ENCODE measurements around the gene EEF1E1. TPM values are rescaled to one million over a fixed set of nuclear protein-coding genes. Genes with fewer than 3 reads are reported as not detected.

The EEF1E1 gene
- total RNA-seq, 2 donors from 2014 or later: 23.1 TPM

GRCh38 chr6:8135276-8135675 lies 32.9 kb upstream of the EEF1E1 start:
- no peaks in the 10 kb centered on the region for H3K36me3 ChIP-seq
- H3K27ac ChIP-seq: no peak overlapping the region
- no peaks in the 10 kb centered on the region for H3K27me3 ChIP-seq (replicated peaks; ENCODE audit: insufficient read depth)
- TF ChIP-seq CTCF (IDR thresholded peaks at IDR 0.05) (no peak), POLR2AphosphoS5 (IDR thresholded peaks at IDR 0.05) (no peak), POLR2A (IDR thresholded peaks at IDR 0.05) (no peak)
- H3K9me3 ChIP-seq: no peaks in the 10 kb centered on the region
- 72% methylated on average over 3 of the region's 3 CpGs for WGBS
- H3K4me1 ChIP-seq (replicated peaks): no peaks in the 10 kb centered on the region
- H3K4me3 ChIP-seq: no peak overlapping the region
- DNase-seq (ENCODE audit: low spot score): no peak
- intact Hi-C loops (cut with DNase I): no loop called here

- H3K4me1 ChIP-seq (replicated peaks): no peaks in the 10 kb centered on the region
- no peaks in the 10 kb centered on the region for H3K9me3 ChIP-seq
- H3K36me3 ChIP-seq: no peaks in the 10 kb centered on the region
- TF ChIP-seq POLR2AphosphoS5 (IDR thresholded peaks at IDR 0.05) (no peak), POLR2A (IDR thresholded peaks at IDR 0.05) (no peak), CTCF (IDR thresholded peaks at IDR 0.05) (no peak)
- no peak overlapping the region for H3K27ac ChIP-seq
- no peak for DNase-seq (ENCODE audit: low spot score)
- WGBS: 82% methylated on average over 6 of the region's 6 CpGs
- no peak overlapping the region for H3K4me3 ChIP-seq
- no peaks in the 10 kb centered on the region for H3K27me3 ChIP-seq (replicated peaks; ENCODE audit: insufficient read depth)
- intact Hi-C loops (cut with DNase I): no loop called here
Observed at GRCh38 chr6:8132130-8132529, 29.8 kb upstream of the EEF1E1 start.

- Histone ChIP-seq H3K36me3 (no peaks in the 10 kb centered on the region), H3K4me3 (no peak overlapping the region), H3K9me3 (no peaks in the 10 kb centered on the region), H3K27me3 (replicated peaks; ENCODE audit: insufficient read depth) (no peaks in the 10 kb centered on the region), H3K4me1 (replicated peaks) (no peaks in the 10 kb centered on the region), H3K27ac (no peak overlapping the region)
- 31% methylated on average over 13 of the region's 13 CpGs for WGBS
- TF ChIP-seq CTCF (IDR thresholded peaks at IDR 0.05) (peak in 3 of 4 experiments; percentile 38 to 51 (median 46)), POLR2A (IDR thresholded peaks at IDR 0.05) (no peak), POLR2AphosphoS5 (IDR thresholded peaks at IDR 0.05) (no peak)
- intact Hi-C loops (cut with DNase I): no loop called here
- DNase-seq (ENCODE audit: low spot score): peak; percentile 29
Observed at GRCh38 chr6:8131265-8131897, 29.0 kb upstream of the EEF1E1 start.

GRCh38 chr6:8130399-8130798 lies 28.1 kb upstream of the EEF1E1 start:
- H3K4me3 ChIP-seq: no peak overlapping the region
- no peak for DNase-seq (ENCODE audit: low spot score)
- H3K9me3 ChIP-seq: no peaks in the 10 kb centered on the region
- H3K4me1 ChIP-seq (replicated peaks): no peaks in the 10 kb centered on the region
- no peak for TF ChIP-seq POLR2A (IDR thresholded peaks at IDR 0.05)
- TF ChIP-seq POLR2AphosphoS5 (IDR thresholded peaks at IDR 0.05): no peak
- no peak for TF ChIP-seq CTCF (IDR thresholded peaks at IDR 0.05)
- H3K27ac ChIP-seq: no peak overlapping the region
- WGBS: 58% methylated on average over 5 of the region's 5 CpGs
- no peaks in the 10 kb centered on the region for H3K27me3 ChIP-seq (replicated peaks; ENCODE audit: insufficient read depth)
- H3K36me3 ChIP-seq: no peaks in the 10 kb centered on the region
- intact Hi-C loops (cut with DNase I): no loop called here

GRCh38 chr6:8123236-8123635 lies 20.9 kb upstream of the EEF1E1 start:
- no peaks in the 10 kb centered on the region for H3K36me3 ChIP-seq
- TF ChIP-seq POLR2AphosphoS5 (IDR thresholded peaks at IDR 0.05): no peak
- TF ChIP-seq CTCF (IDR thresholded peaks at IDR 0.05): no peak
- no peak for TF ChIP-seq POLR2A (IDR thresholded peaks at IDR 0.05)
- no peak overlapping the region for H3K27ac ChIP-seq
- no peaks in the 10 kb centered on the region for H3K9me3 ChIP-seq
- H3K4me3 ChIP-seq: no peak overlapping the region
- intact Hi-C loops (cut with DNase I): no loop called here
- no peak for DNase-seq (ENCODE audit: low spot score)
- H3K27me3 ChIP-seq (replicated peaks; ENCODE audit: insufficient read depth): no peaks in the 10 kb centered on the region
- 31% methylated on average over 5 of the region's 5 CpGs for WGBS
- H3K4me1 ChIP-seq (replicated peaks): no peaks in the 10 kb centered on the region
